Measurements from ENCODE around the gene CXCL16.

GRCh38 chr17:4701116-4701515 is 38.6 kb downstream of the CXCL16 start:
- TF ChIP-seq CTCF (IDR thresholded peaks at IDR 0.05) (no peak), POLR2A (IDR thresholded peaks at IDR 0.05) (no peak)
